NCI-H2171 (cell line): ENCODE results near the gene IPO9.
A peak's percentile ranks its signal among the peaks of the same experiment; 100 is the strongest.
"Not testable (repeated sequence)": the region's sequence is repeated elsewhere in the genome, so short reads cannot be mapped to it uniquely, and the experiment has no call there.

Experiments used
- DNase-seq: peaks from one replicate; lab custom pipeline; 2025; lab: John Stamatoyannopoulos, UW

IPO9 gene

GRCh38 chr1:201889090-201889968 is 60.4 kb downstream of the IPO9 start:
- no peak for DNase-seq

- DNase-seq = no peak
Measured at GRCh38 chr1:201890223-201890622, 61.3 kb downstream of the IPO9 start.

DNA sequence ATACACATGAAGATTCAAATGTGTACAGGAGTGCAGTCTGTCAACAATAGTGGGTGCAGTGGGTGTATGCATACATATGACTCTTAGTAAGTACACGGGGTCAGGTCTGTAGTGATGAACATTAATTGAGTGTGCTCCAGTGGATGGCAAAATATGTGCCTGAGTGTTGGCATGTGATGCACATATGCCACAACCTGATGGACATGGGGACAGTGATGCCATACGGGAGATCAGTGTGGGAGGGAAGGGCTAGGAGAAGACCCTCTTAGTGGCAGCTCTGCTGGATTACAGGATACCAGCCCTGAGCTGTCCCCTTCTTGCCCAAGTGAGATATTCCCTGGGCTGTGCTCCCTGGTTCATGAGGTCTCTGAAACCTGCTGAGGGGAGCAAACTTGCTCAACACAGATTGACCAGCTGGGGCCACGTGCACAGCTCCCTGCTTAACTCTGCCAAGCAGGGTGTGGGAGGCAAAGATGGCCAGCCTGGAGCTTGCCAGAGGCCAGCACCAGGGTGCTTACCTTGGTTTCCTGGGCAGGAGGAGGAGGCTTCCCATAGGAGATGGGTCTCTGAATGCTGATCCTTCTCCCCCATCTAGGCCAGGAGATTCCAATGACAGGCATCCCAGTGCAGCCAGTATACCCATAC is 62.0 kb downstream of the IPO9 start:
- no peak for DNase-seq

DNA sequence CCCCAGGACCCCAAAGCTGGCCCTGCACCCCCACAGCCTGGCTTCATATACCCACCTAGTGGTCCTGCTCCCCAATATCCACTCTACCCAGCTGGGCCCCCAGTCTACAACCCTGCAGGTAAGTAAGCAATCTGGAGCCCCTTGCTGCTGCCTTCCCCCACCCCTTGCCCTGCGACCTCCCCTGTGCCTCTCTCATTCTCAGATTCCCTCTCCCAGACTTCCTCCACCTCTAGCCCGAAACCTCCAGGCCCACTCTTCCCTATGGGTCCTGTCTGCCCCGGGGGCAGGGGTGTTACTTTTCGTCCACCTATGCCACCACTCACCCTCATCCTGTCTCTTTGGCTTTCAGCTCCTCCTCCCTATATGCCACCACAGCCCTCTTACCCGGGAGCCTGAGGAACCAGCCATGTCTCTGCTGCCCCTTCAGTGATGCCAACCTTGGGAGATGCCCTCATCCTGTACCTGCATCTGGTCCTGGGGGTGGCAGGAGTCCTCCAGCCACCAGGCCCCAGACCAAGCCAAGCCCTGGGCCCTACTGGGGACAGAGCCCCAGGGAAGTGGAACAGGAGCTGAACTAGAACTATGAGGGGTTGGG is 62.6 kb downstream of the IPO9 start:
- no peak for DNase-seq

DNA sequence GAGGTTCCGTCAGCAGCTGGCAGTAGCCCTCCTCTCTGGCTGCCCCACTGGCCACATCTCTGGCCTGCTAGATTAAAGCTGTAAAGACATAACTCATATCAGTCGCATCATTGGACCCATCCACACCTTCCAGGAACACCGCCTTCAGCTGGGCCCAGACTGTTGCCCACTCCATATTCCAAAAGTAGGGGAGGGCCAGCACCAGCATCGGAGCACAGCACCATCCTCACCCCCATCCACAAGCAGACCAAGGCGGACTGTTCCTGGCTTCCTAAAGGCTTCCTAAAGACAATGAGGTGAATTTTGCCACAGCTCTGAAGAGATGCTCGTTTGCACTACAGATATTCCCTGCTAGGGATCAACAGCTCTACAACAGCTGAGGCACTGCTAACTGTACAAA is 63.3 kb downstream of the IPO9 start:
- no peak for DNase-seq

- DNase-seq = no peak
Measured at GRCh38 chr1:201893431-201893830, 64.5 kb downstream of the IPO9 start.

DNA sequence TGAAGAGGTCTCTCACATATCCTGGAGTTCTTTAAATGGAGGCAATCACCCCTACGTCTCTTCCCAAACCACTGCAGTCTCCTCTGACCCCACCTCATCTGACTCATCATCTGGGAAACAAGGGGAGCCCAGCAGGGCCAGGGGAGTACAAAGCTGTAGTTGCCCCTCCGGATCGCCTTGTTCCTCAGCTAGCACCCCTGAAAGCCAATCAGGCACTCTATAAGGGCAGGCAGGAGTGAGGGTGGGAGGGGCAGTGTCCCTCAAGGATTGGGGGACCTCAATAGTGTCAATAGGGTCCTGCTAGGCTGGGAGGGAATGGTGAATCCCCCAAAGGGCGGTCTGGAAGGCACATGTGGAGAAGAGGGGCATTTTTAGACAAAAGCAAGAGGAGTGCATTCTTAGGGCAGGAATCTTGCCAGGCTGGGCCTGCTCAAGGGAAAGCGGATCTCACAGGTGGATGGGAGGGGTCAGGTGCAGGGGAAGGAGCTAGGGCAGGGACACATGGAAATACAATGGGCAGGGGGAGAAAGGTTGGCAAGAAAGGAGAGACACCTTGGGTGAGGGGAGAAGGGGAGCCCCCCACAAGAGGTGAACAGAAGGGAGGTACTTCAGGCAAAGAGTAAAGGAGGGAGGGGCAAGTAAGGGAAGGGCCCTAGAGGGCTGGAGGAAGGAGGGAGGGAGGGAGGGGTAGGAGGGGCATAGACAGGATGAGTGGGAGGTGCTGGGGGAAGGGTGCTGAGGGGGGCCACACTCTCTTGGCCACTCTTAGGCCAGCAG is 65.6 kb downstream of the IPO9 start:
- no peak for DNase-seq

DNA sequence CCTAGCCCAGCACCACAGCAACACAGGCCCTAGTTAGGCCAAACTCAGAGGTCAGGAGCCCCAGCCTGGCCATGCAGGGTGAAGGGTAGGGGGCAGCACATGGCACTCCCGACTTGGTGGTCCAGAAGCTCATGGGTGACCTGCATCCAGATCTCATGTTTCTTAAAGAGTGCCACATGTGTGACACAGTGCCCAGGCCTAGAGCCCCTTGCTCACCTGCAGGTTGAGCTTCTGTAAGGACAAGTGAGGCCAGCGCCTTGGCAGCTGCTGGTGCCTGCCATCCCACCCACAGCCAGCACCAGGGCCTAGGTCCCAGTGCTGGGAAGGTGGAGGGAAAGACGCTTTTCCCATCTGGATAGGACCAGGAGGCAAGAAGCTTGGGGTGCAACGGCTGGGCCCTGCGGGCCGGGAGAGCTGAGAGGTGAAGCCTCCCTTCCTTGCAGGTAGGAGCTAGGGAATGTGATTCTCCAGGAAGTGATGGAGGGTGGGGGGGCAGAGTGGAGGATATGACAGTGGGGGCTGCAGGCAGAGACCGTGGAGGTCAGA is 66.2 kb downstream of the IPO9 start:
- no peak for DNase-seq

DNA sequence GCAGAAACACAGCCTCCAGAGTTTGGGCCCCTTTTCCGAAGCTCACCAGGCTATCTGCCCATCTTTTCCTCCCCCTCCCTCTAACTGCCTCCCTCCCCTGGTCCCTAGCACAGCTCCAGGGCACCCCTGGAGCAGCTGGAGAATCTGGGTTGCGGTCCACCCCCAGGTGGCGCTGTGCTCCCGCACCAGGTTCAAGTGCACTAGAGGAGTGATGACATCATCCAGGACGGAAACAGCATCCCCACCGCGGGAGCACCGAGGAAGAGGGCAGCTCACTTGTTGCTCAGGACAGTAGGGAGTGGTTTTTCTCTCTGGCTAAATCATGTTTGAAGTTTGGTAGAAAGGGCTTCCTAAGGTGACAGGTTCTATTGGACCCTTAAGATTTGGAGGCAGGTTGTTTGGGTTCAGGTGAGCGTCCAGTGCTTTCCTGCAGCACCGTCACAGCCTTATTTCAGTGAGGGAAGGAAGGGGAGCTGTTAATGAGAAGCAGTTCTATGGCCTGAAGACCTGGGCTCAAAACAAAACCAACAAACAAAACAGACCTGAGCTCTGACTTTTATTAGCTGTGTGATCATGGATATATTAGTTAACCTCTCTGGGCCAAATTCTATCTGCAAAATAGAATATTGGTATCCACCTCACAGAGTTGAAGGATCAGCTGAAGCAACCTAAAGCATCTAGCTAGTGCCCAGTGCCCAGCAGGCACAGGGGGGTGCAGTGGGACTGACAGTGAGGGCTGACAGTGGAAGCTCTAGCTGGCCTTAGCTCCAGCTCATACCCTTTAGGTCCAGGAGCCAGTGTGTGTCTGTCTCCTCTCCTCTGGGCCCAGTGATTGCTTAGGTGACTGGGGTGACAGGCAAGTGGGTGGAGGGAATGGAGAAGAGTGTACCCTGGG is 67.2 kb downstream of the IPO9 start:
- peak; percentile 60 for DNase-seq

DNA sequence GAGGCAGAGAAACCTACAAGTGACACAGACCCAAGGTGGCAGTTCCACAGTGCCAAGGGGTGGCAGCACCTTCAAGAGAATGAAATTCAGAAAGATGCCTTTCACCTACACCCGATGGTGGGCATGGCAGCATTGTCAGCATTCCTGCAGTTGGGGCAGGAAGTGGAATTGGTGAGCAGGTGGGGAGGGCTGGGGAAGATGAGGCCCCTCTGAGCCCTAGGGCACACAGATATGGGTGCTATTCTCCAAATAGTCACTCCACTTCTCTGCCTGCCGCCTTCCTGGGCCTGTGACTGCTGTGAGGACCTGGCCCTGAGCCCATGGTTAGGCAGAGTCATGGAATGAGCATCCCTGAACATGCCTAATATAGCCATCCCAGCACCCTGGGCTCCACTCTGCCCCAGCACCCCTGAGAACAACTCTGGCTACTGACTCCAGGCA is 68.0 kb downstream of the IPO9 start:
- no peak for DNase-seq

- DNase-seq = no peak
Measured at GRCh38 chr1:201898240-201898894, 69.4 kb downstream of the IPO9 start.

- no peak for DNase-seq
Measured at GRCh38 chr1:201898992-201899391, 70.0 kb downstream of the IPO9 start.

DNA sequence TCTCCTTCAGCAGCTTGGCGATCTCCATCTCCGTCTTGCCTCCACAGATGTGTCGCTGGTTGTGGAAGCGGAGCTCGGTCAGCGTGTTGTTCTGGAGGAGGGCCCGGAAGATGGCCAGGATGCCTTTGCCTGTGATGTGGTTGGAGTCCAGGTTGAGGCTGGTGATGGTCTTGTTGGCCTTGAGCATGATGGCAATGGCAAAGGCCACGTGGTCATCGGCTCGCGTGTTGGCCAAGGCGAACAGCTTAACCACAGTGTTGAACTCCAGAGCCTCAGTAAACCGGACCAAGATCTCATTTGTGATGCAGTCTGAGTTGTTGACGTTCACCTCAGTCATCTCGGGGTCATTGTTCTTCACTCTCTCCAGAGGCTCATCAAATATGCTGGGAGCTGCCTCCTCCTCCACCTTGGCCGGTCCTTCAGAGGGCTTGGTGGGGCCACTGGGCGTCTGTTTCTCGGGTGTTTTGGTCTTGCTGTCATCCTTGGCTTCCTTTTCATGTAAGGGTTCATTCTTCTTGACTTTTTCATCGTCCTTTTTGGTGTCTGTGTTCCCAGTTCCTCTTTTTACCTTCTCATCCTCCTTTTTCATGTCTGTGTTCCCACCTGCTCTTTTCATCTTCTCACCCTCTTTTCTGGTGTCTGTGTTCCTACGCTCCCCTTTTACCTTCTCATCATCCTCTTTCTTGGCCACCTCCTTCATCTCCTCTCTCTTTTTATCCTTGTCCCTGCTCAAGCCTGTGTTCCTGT is 70.9 kb downstream of the IPO9 start:
- no peak for DNase-seq

DNA sequence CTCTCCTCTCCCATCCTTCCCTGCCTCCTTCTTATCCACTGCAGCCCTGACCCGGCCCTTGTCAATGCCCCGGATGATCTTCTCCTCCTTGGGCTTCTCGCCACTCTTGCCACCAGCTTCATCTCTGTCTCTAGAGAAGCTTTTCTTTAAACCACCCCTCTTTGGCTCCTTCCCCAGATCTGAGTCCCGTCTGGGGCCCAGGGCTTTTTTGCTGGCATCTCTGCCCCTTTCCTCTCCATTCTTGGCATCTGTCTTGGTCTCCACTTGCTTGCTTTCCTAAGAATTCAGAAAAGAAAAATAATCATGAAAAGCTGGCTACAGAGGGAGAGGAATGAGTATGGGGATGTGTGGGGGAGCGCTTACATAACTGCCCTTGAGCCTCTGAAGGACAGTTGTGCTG is 71.5 kb downstream of the IPO9 start:
- no peak for DNase-seq

DNA sequence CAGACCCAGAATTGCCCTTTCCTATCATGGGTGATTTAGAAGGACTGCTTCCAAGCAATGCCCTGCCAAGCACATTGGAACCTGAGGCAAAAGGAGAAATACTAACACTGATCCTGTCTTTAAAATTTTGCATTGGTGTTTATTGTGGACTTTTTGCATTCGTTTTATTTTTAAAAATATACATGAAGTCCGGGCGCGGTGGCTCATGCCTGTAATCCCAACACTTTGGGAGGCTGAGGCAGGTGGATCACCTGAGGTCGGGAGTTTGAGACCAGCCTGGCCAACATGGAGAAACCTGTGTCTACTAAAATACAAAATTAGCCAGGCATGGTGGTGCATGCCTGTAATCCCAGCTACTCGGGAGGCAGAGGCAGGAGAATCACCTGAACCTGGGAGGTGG is 72.1 kb downstream of the IPO9 start:
- DNase-seq = not testable (repeated sequence)

DNA sequence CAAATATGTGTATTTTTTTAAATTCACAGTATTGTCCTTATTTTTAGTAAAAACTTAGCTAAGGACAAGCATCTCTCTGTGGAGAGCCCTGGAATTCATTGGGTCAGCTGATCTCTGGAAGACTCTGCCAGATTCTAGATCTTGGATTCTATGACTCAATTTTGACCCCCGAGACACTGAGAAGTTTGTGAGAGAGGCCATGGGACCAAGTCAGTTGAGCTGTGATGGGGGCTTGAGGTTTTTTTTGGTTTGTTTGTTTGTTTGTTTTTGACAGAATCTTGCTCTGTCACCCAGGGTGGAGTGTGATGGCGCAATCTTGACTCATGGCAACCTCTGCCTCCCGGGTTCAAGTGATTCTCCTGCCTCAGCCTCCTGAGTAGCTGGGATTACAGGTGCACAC is 73.2 kb downstream of the IPO9 start:
- DNase-seq = no peak

DNA sequence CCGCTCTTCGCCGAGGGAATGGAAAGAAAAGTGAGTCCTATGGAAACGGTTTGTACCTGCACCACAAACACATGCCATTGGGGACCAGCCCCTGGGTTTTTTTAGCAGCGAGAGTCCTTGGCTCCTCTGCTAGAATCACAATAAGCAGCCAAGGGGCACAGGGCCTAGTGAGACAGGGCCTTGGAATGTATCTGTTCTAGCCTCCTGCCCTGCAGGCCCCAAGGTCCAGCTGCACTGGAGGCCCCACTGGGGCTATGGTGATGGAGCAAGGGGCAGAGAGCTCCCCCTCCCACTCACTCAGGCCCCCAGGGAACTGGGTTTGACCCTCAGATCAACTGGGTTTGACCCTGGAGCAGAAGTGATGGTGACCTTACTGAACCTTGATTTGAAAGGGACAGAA is 74.2 kb downstream of the IPO9 start:
- no peak for DNase-seq

GRCh38 chr1:201904579-201904978 is 75.6 kb downstream of the IPO9 start:
- DNase-seq = no peak

DNA sequence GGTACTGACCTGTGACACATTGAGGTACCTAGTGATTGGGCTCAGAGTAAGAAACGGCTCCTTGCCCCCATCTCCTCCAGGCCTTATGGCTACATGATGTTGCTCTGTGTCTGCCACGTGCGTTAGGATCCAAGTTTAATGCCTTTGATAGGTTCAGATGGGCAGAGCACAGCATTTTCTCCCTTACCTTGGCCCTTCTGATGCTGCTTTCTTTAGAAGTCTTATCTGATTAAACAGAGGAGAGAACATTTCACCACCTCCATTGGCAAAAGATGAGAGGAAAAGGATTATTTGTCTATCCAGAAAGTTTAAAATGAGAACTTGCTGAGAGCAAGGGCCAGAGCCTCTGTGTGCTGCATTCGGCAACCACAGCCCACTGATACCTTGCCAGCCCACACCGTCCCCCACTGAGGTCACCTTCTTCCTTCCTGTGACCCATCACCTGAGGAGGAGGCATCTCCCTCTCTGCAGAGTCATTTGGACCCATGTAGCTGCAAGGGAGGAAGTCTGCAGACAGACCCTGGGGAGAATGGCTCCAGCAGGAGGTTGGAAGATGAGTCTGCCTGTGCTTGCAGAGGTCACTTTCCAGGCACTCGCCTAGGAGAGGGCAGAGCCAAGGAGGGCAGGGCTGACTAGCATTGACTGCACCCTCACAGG is 76.4 kb downstream of the IPO9 start:
- no peak for DNase-seq
